Ectodermal cell (in vitro differentiated cells): ENCODE measurements around the gene GAS2L2.

Experiments used
- H3K27ac ChIP-seq: 2 replicates; pipeline ENCODE4 v1.7.0; 2013; ENCODE audit warnings: mild to moderate bottlenecking, low read depth, low read length; ENCODE audit not compliant: insufficient read depth, poor library complexity, severe bottlenecking
- H3K27me3 ChIP-seq: 2 replicates; pipeline ENCODE4 v1.7.0; 2013; ENCODE audit warnings: mild to moderate bottlenecking, low read length; ENCODE audit not compliant: insufficient read depth, control insufficient read depth, poor library complexity, severe bottlenecking
- H3K36me3 ChIP-seq: one replicate; pipeline ENCODE4 v1.7.0; 2013; ENCODE audit warnings: low read length; ENCODE audit not compliant: control insufficient read depth, insufficient read depth
- H3K4me1 ChIP-seq: one replicate; pipeline ENCODE4 v1.7.0; 2013; ENCODE audit warnings: low read length; ENCODE audit not compliant: control insufficient read depth, insufficient read depth
- H3K4me3 ChIP-seq: 2 replicates; pipeline ENCODE4 v1.7.0; 2013; ENCODE audit warnings: low read depth, low read length, control low read depth; ENCODE audit not compliant: insufficient read depth
- H3K9me3 ChIP-seq: 2 replicates; pipeline ENCODE4 v1.7.0; 2013; ENCODE audit warnings: mild to moderate bottlenecking, low read length, moderate library complexity; ENCODE audit not compliant: control insufficient read depth
- WGBS, 2 experiments: methylation state at CpG; one replicate each; pipeline ENCODE4 v1.1.7; 2013; ENCODE audit warnings: missing lambda C conversion rate in 2 of 2; 5-methylcytosine and 5-hydroxymethylcytosine counted together

The GAS2L2 gene

DNA sequence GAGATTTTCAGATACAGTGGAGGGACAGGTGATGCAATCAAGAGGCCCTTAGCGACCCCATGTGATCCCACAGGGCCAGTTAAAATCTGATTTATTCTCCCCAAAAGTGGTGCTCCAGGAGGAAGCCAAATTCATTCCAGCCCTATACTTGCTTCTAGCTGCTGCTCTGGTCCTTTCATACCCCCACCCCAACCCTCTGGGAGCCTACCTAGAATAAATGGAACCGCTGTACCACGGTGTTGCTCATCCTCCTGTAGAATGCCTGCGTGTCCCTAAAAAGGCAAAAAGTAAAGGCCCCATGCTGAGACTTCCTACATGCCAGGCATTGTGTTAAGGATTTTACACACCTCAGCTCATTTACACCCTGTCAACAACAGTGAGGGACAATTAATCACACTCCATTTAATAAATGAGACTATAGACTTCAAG is 23.6 kb downstream of the GAS2L2 start:
- Histone ChIP-seq H3K27ac (no peak overlapping the region), H3K4me1 (peaks cover 47% of the 10 kb centered on the region), H3K36me3 (peaks cover 4% of the 10 kb centered on the region), H3K9me3 (no peaks in the 10 kb centered on the region), H3K4me3 (no peak overlapping the region), H3K27me3 (no peaks in the 10 kb centered on the region)
- 13 to 20% methylated on average over 4 of the region's 4 CpGs for WGBS, 2 experiments

DNA sequence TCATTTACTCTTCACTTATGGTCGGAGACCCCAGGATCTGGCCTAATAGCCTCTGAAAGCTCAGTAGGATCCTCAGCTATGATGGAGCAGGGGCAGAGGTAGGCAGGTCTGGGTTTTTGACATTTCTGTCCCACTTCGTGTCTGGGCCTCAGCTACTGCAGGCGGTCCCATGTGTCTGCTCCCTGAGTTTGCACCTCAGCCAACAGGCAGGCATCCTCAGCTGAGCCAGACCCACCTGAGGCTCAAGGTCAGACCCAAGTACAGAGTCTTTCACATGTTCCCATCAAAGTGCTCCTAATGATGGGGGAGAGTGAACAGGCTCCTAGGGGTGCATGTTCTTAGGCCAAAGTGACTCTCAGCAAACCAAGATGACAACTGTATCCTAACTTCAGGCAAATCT is 24.5 kb downstream of the GAS2L2 start:
- 92% methylated on average over 3 of the region's 3 CpGs for WGBS, 2 experiments

DNA sequence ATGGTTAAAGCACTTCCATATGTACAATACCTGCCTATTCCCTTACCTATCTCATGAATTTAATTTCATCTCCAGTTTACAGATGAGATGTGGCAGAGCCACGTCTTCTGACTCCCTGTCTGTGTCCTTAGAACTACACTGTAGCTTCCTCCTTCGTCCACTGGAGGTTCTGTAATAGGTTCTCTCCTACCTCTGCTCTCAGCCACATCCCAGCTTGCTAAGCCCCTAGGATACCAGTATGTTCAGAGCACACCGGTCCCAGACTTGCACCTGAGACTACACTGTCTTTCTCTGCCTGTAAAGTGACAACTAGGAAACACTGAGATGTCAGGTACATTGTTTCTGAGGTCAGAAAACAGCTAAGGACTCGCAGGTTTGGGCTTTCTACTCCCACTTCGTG is 25.4 kb downstream of the GAS2L2 start:
- Histone ChIP-seq H3K27ac (no peak overlapping the region), H3K36me3 (peaks cover 14% of the 10 kb centered on the region)
- 93 to 94% methylated on average over 5 of the region's 5 CpGs for WGBS, 2 experiments

More for the DNA sequence above, 24.5 kb downstream of the GAS2L2 start:
- no peaks in the 10 kb centered on the region for H3K27me3 ChIP-seq
- no peak overlapping the region for H3K4me3 ChIP-seq
- H3K9me3 ChIP-seq, result no peaks in the 10 kb centered on the region
- no peak overlapping the region for H3K27ac ChIP-seq
- peaks cover 12% of the 10 kb centered on the region for H3K36me3 ChIP-seq
- peaks cover 47% of the 10 kb centered on the region for H3K4me1 ChIP-seq

DNA sequence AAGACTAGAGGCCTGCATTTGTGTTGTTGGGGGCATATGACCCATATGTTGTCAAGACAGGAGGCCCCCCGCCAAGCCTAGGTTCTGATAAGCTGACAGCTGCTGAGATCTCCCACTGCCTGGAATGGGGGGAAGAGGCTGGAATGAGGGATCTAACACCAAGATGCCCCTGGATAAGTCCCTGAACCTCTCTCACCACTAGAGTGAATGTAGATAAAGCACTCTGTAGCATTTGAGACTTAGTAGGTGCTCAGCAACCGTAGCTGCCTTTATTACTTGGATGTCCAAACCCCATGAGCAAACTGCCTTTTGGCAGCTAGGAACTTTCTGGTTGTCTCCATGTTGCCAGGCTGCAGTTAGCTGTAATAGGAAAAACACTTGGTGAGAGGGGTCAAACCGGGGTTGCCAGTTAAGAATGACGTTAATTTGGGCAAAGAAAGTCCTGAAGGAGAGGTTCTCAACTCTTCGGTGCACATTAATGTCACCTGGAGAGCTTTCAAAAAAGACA is 26.0 kb downstream of the GAS2L2 start:
- Histone ChIP-seq H3K4me3 (no peak overlapping the region), H3K27ac (no peak overlapping the region)
- 83 to 88% methylated on average over 5 of the region's 5 CpGs for WGBS, 2 experiments

More for the DNA sequence above, 25.4 kb downstream of the GAS2L2 start:
- Histone ChIP-seq H3K4me3 (no peak overlapping the region), H3K27me3 (no peaks in the 10 kb centered on the region), H3K4me1 (peaks cover 45% of the 10 kb centered on the region), H3K9me3 (no peaks in the 10 kb centered on the region)

DNA sequence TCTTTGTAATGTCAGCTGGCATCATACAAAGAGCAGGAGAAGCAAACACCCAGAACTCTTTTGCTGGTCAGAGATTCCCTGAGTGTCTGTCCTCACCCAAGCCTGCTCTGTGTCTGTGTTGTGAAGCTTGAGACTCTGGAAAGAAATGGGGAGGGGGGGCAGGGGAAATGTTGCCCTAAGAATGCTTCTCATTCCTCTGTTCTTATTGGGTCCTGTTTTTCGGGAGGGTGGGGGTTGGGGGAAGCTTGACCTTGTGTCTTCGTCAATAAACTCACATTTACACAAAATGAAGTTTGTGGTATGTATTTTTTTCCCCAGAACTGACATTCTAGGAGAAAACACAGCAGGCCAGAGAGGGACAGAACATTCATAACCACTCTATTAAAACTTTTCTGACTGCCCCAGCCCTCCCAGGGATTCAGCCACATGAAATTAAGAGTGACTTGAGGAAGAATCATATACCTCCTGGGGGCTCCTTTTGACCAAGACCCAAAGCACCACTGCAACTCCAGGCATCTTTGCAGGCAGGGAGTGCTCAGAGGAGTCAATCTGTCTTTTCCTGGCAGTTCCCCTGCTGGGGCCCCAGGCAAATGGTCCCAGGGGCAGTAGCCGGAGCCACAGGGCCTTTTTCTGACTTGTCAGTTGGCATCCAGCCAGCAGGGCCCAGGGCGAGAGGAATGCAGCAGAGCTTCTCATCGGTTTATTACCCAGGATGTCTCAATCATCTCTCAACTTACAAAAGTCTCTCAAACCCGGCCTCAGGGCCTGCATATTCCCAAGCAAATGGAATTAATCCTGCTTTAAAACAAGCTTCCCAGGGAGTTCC is 26.7 kb downstream of the GAS2L2 start:
- 19 to 23% methylated on average over 4 to 5 of the region's 6 CpGs for WGBS, 2 experiments
- Histone ChIP-seq H3K4me1 (peaks cover 42% of the 10 kb centered on the region), H3K9me3 (no peaks in the 10 kb centered on the region), H3K36me3 (peaks cover 14% of the 10 kb centered on the region), H3K27ac (no peak overlapping the region), H3K4me3 (no peak overlapping the region), H3K27me3 (no peaks in the 10 kb centered on the region)

More for the DNA sequence above, 26.0 kb downstream of the GAS2L2 start:
- Histone ChIP-seq H3K27me3 (no peaks in the 10 kb centered on the region), H3K36me3 (peaks cover 14% of the 10 kb centered on the region), H3K4me1 (peaks cover 43% of the 10 kb centered on the region), H3K9me3 (no peaks in the 10 kb centered on the region)

DNA sequence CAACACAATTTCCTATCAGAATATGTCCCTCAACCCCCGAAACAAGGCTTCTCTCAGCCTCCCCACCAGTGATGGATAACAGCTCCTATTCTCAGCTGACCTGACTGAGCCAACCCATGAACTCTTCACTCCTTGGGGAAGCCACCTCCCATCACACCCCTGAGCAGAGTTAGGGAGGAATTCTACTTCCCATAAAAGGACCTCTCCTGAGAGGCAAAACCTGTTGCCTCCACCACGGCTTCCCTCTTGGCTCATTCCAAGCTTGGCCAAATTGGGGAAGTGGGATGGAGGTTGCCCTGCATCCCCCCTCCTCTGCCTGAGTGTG is 27.3 kb downstream of the GAS2L2 start:
- H3K36me3 ChIP-seq, result peaks cover 14% of the 10 kb centered on the region
- no peaks in the 10 kb centered on the region for H3K9me3 ChIP-seq
- WGBS, 2 experiments, result 67 to 85% methylated on average over 2 of the region's 2 CpGs
- H3K27me3 ChIP-seq, result no peaks in the 10 kb centered on the region
- no peak overlapping the region for H3K27ac ChIP-seq
- no peak overlapping the region for H3K4me3 ChIP-seq
- peaks cover 37% of the 10 kb centered on the region for H3K4me1 ChIP-seq

DNA sequence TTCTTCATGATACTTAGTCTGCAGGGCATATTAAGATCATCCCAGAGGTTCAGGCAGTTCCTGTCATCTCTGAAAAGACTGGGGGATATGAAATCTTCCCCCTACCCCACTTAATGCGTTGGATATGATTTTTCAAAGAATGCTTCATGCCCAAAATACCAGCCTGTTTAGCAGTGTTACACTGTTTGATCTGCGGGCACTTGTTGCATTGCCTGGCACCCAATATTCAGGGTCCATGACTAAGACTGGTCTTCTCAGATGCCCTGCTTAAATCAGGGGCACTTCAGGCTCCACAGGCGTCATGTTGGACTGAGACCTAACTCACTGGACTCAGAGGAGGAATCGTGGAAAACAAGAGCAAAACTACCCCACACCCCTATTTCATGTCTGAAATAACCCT is 28.0 kb downstream of the GAS2L2 start:
- 89 to 92% methylated on average over 4 of the region's 4 CpGs for WGBS, 2 experiments
- peaks cover 14% of the 10 kb centered on the region for H3K36me3 ChIP-seq

DNA sequence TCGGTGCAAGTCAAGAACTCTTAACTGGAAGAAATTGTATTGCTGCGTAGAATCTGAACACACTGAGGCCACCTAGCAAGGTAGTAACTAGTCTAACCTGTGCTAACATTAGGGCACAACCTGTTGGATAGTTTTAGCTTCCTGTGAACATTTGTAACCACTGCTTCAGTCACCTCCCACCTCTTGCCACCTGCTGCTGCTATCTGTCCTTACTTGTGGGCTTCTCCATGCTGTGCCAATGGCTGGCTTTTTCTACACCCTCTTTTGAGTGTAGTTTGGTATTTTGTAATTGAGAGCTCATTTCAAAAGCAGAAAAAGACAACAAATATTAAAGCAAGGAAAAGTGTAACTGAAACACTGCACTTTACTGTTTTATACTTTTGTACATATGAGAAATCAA is 29.3 kb downstream of the GAS2L2 start:
- Histone ChIP-seq H3K36me3 (peaks cover 14% of the 10 kb centered on the region), H3K27ac (no peak overlapping the region), H3K27me3 (no peaks in the 10 kb centered on the region), H3K9me3 (no peaks in the 10 kb centered on the region), H3K4me1 (peaks cover 30% of the 10 kb centered on the region), H3K4me3 (no peak overlapping the region)
- 94 to 98% methylated on average over 2 of the region's 2 CpGs for WGBS, 2 experiments

More for the DNA sequence above, 28.0 kb downstream of the GAS2L2 start:
- Histone ChIP-seq H3K9me3 (no peaks in the 10 kb centered on the region), H3K27me3 (no peaks in the 10 kb centered on the region), H3K4me1 (peaks cover 37% of the 10 kb centered on the region), H3K27ac (no peak overlapping the region), H3K4me3 (no peak overlapping the region)

DNA sequence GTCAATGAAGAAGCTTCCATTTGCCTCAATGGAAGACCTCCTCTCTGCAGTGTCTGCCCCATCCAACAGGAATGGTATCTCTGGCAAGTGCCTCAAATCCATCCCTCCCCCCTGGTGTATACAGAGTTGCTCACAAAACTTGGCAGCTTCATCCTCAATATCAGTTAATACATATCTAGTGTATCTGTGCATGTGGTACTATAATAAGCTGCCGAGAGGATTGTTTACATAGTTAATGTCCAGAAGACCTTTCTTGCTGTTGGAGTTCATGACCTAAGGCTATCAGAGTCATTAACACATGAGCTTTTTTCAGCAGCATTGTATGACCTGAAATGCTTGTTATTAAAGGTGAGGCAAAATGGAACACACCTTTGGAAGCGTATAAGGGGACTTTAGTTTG is 35.6 kb downstream of the GAS2L2 start:
- 90 to 95% methylated on average over 2 of the region's 2 CpGs for WGBS, 2 experiments
- Histone ChIP-seq H3K4me1 (peaks cover 26% of the 10 kb centered on the region), H3K4me3 (no peak overlapping the region), H3K27ac (no peak overlapping the region), H3K27me3 (no peaks in the 10 kb centered on the region), H3K9me3 (no peaks in the 10 kb centered on the region), H3K36me3 (peaks cover 9% of the 10 kb centered on the region)

DNA sequence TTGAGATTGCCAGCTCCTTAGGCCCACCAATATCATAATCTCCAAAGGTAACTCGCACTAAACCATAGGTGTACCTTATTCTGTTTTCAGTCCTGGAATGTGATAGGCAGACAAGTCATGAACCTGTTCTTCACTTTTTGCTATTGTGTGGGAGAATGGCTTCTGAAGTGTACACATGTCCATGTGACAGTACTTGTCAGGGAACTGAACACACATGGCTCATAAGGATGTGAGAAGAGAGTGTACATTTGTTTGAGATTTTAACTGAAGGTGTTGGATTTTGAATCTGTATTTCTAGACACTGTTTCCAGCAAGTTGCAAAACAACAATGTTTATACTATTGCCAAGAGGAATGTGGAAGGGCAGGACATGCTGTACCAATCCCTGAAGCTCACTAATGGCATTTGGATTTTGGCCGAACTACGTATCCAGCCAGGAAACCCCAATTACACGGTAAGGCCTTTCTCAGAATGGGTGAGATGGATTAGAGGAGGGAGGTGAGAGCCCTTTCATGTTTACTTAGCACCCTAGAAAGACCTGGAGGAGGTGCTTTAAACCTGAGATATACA is 36.1 kb downstream of the GAS2L2 start:
- Histone ChIP-seq H3K4me3 (no peak overlapping the region), H3K27me3 (no peaks in the 10 kb centered on the region), H3K27ac (no peak overlapping the region), H3K9me3 (no peaks in the 10 kb centered on the region), H3K4me1 (peaks cover 27% of the 10 kb centered on the region), H3K36me3 (peaks cover 9% of the 10 kb centered on the region)
- 93 to 94% methylated on average over 4 of the region's 4 CpGs for WGBS, 2 experiments
